ENCODE measurements around the gene TTC6.

GRCh38 chr14:37637341-37637740, 41.9 kb downstream of the TTC6 start:
- TF ChIP-seq POLR2A (IDR thresholded peaks at IDR 0.05; ENCODE audit: low read depth, low read length) (no peak), POLR2AphosphoS5 (IDR thresholded peaks at IDR 0.05; ENCODE audit: low read depth, low read length) (no peak), TAF1 (IDR thresholded peaks at IDR 0.05; ENCODE audit: low read depth, low read length) (no peak)
